ENCODE measurements around the gene GABARAP.

- TF ChIP-seq, protein P1, sequence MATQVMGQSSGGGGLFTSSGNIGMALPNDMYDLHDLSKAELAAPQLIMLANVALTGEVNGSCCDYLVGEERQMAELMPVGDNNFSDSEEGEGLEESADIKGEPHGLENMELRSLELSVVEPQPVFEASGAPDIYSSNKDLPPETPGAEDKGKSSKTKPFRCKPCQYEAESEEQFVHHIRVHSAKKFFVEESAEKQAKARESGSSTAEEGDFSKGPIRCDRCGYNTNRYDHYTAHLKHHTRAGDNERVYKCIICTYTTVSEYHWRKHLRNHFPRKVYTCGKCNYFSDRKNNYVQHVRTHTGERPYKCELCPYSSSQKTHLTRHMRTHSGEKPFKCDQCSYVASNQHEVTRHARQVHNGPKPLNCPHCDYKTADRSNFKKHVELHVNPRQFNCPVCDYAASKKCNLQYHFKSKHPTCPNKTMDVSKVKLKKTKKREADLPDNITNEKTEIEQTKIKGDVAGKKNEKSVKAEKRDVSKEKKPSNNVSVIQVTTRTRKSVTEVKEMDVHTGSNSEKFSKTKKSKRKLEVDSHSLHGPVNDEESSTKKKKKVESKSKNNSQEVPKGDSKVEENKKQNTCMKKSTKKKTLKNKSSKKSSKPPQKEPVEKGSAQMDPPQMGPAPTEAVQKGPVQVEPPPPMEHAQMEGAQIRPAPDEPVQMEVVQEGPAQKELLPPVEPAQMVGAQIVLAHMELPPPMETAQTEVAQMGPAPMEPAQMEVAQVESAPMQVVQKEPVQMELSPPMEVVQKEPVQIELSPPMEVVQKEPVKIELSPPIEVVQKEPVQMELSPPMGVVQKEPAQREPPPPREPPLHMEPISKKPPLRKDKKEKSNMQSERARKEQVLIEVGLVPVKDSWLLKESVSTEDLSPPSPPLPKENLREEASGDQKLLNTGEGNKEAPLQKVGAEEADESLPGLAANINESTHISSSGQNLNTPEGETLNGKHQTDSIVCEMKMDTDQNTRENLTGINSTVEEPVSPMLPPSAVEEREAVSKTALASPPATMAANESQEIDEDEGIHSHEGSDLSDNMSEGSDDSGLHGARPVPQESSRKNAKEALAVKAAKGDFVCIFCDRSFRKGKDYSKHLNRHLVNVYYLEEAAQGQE (IDR thresholded peaks at IDR 0.05; ENCODE audit: low read depth): no peak
- TF ChIP-seq RAD21 (IDR thresholded peaks at IDR 0.05; ENCODE audit: low read depth): no peak
Observed at GRCh38 chr17:7213895-7214299, 28.4 kb downstream of the GABARAP start.

Measured in Ishikawa (cell line).